Dendritic cell treated with granulocyte-macrophage colony-stimulating factor and Interleukin-4, amounts not matched to agents 40 ng/mL and 50 ng/mL, for 4 days (primary cell): ENCODE results near the gene LIMS1.
"Not testable (repeated sequence)": the region's sequence is repeated elsewhere in the genome, so short reads cannot be mapped to it uniquely, and the experiment has no call there.

Source experiments
- H3K27ac Mint-ChIP-seq: one replicate; pipeline ENCODE4 v1.8.0; 2022; ENCODE audit warnings: mild to moderate bottlenecking, mixed read lengths
- H3K27me3 Mint-ChIP-seq: one replicate; pipeline ENCODE4 v1.8.0; 2022; ENCODE audit warnings: mild to moderate bottlenecking, mixed read lengths
- H3K36me3 Mint-ChIP-seq: one replicate; pipeline ENCODE4 v1.8.0; 2022; ENCODE audit warnings: low read depth, mixed read lengths
- H3K4me1 Mint-ChIP-seq: one replicate; pipeline ENCODE4 v1.8.0; 2022; ENCODE audit warnings: low read depth, mixed read lengths
- H3K4me3 Mint-ChIP-seq: one replicate; pipeline ENCODE4 v1.8.0; 2022; ENCODE audit warnings: mild to moderate bottlenecking, moderate library complexity, mixed read lengths
- H3K9me3 Mint-ChIP-seq: one replicate; pipeline ENCODE4 v1.8.0; 2022; ENCODE audit warnings: mixed read lengths
- intact Hi-C: fragments of 100-400 bp; cut with micrococcal nuclease; formaldehyde crosslinking; loops from one replicate; pipeline ENCODE4 v1.15.0; 2022

The LIMS1 gene

DNA sequence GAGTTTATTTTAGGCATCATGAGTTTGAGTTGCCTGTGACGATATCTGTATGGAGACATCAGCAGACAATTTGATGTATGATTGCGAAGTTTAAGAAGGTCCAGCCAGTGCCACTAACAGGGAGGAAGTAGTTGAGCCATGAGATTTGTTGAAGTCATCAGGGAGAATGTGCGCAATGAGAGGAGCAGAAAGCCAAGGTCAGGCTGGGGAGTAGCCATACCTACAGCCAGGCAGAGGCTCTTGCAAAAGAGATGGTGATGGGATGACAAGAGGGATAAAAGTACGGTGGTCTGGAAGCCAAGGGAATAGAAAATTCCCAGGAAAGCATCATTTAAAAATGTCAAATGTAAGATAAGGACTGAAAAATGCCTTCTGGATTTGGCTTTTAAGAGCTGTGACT is 51.2 kb downstream of the LIMS1 start:
- peaks cover 50% of the 10 kb centered on the region for H3K4me1 Mint-ChIP-seq
- peak overlapping the region; percentile 100 for H3K27ac Mint-ChIP-seq
- H3K4me3 Mint-ChIP-seq: no peak overlapping the region
- intact Hi-C loops: loop anchor here (2.0 to 10.0 kb wide), 2 partner anchors 51 to 651 kb away; partner anchors contain the start of gene LIMS1
- H3K9me3 Mint-ChIP-seq: no peaks in the 10 kb centered on the region
- H3K36me3 Mint-ChIP-seq: peaks cover 22% of the 10 kb centered on the region
- no peaks in the 10 kb centered on the region for H3K27me3 Mint-ChIP-seq

DNA sequence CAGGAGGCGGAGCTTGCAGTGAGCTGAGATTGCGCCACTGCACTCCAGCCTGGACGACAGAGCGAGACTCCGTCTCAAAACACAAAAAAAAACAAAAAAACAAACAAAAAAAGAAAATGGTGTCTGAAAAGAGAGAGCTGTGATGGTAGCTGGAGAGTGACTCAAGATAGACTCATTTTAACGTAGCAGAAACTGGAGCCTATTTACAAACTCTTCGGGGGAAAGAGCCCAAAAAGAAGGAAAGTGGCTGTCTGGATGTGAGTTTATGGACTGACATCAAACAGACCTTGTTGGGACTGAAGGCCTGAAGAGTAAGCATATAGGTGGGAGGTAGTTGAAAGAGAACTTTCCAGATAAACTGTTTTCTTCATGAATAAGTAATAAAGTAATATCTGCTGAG is 51.8 kb downstream of the LIMS1 start:
- Mint-ChIP-seq H3K4me1 (peaks cover 50% of the 10 kb centered on the region), H3K9me3 (no peaks in the 10 kb centered on the region), H3K27ac (peak overlapping the region; percentile 100), H3K36me3 (peaks cover 29% of the 10 kb centered on the region), H3K4me3 (no peak overlapping the region), H3K27me3 (no peaks in the 10 kb centered on the region)
- intact Hi-C loops: loop anchor here (10.0 kb wide), 1 partner anchor 651 kb away; no protein-coding TSS in a partner anchor

DNA sequence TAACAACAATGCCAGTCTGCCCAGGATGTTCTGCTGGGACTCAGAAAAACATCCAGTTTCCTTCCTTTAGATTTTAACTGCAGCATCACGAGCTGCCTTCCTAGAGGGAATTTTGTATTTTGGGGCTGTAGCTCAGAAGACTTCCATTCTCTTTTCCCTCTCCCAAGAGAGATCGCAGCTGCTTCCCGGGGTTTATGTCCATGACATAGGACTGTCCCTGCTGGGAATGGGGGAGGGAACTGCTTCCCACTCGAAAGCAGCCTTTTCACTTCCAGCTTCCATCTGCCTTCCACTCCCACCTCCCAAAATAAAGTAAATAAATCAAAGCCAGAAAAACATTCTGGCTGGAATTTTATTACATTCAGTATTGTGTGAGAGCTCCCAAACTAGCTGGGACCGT is 52.4 kb downstream of the LIMS1 start:
- H3K27ac Mint-ChIP-seq: peak overlapping the region; percentile 100
- H3K4me1 Mint-ChIP-seq: peaks cover 52% of the 10 kb centered on the region
- intact Hi-C loops: loop anchor here (10.0 kb wide), 1 partner anchor 652 kb away; no protein-coding TSS in a partner anchor
- H3K4me3 Mint-ChIP-seq: no peak overlapping the region
- no peaks in the 10 kb centered on the region for H3K9me3 Mint-ChIP-seq
- no peaks in the 10 kb centered on the region for H3K27me3 Mint-ChIP-seq
- H3K36me3 Mint-ChIP-seq: peaks cover 30% of the 10 kb centered on the region

GRCh38 chr2:108587621-108588020 is 53.4 kb downstream of the LIMS1 start:
- Mint-ChIP-seq H3K27me3 (no peaks in the 10 kb centered on the region), H3K27ac (peak overlapping the region; percentile 100), H3K36me3 (peaks cover 37% of the 10 kb centered on the region), H3K4me3 (peak overlapping the region; percentile 99), H3K9me3 (no peaks in the 10 kb centered on the region), H3K4me1 (peaks cover 57% of the 10 kb centered on the region)
- intact Hi-C loops: loop anchor here (10.0 kb wide), 1 partner anchor 653 kb away; no protein-coding TSS in a partner anchor

DNA sequence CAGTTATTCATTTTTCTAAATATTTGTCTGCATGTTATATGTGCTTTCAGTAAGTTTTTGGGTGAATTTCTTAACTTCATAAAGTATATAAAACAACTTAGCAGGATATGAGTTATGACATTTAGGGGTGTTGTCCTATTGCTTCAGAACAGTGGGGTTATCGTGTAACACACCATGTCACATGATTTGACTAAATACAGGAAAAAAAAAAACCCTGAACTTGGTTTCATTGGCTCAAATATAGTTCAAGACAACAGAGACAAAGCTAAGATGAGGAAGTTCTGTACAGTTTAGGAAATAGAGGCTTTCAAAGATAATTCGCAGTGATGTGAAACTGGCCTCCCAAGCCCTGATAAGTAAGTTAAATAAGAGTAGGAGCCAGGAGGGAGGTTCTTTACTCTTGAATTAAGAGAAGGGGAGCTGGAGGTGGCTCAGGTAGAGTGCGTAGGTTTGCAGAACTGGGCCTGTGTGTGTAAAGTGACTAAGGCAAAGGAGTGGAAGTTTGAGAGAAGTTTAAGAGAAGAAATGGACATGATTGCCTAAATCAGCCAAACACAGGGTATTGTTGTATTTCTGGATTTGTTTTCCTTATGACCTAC is 53.9 kb downstream of the LIMS1 start:
- Mint-ChIP-seq H3K27ac (peak overlapping the region; percentile 100), H3K4me1 (peaks cover 61% of the 10 kb centered on the region), H3K9me3 (no peaks in the 10 kb centered on the region), H3K27me3 (no peaks in the 10 kb centered on the region), H3K4me3 (peak overlapping the region; percentile 99), H3K36me3 (peaks cover 42% of the 10 kb centered on the region)
- intact Hi-C loops: loop anchor here (10.0 kb wide), 1 partner anchor 653 kb away; no protein-coding TSS in a partner anchor

- H3K4me1 Mint-ChIP-seq: peaks cover 68% of the 10 kb centered on the region
- H3K27me3 Mint-ChIP-seq: no peaks in the 10 kb centered on the region
- H3K36me3 Mint-ChIP-seq: peaks cover 51% of the 10 kb centered on the region
- no peaks in the 10 kb centered on the region for H3K9me3 Mint-ChIP-seq
- intact Hi-C loops: loop anchor here (10.0 kb wide), 1 partner anchor 655 kb away; no protein-coding TSS in a partner anchor
- peak overlapping the region; percentile 100 for H3K27ac Mint-ChIP-seq
- H3K4me3 Mint-ChIP-seq: peak overlapping the region; percentile 99
Observed at GRCh38 chr2:108589372-108589771, 55.1 kb downstream of the LIMS1 start.

GRCh38 chr2:108589781-108590180 is 55.5 kb downstream of the LIMS1 start:
- Mint-ChIP-seq H3K36me3 (peaks cover 55% of the 10 kb centered on the region), H3K27me3 (no peaks in the 10 kb centered on the region), H3K4me3 (peak overlapping the region; percentile 99), H3K4me1 (peaks cover 68% of the 10 kb centered on the region), H3K27ac (peak overlapping the region; percentile 100), H3K9me3 (no peaks in the 10 kb centered on the region)
- intact Hi-C loops: loop anchor here (5.0 to 10.0 kb wide), 2 partner anchors 48 to 655 kb away; no protein-coding TSS in a partner anchor

GRCh38 chr2:108591163-108591562 is 56.9 kb downstream of the LIMS1 start:
- peak overlapping the region; percentile 99 for H3K4me3 Mint-ChIP-seq
- peaks cover 69% of the 10 kb centered on the region for H3K4me1 Mint-ChIP-seq
- no peaks in the 10 kb centered on the region for H3K9me3 Mint-ChIP-seq
- intact Hi-C loops: loop anchor here (5.0 kb wide), 1 partner anchor 46 kb away; no protein-coding TSS in a partner anchor
- H3K27me3 Mint-ChIP-seq: no peaks in the 10 kb centered on the region
- H3K36me3 Mint-ChIP-seq: peaks cover 68% of the 10 kb centered on the region
- H3K27ac Mint-ChIP-seq: peak overlapping the region; percentile 100

- intact Hi-C loops: loop anchor here (5.0 kb wide), 1 partner anchor 44 kb away; no protein-coding TSS in a partner anchor
- Mint-ChIP-seq H3K4me3 (peak overlapping the region; percentile 82), H3K4me1 (peaks cover 62% of the 10 kb centered on the region), H3K27me3 (no peaks in the 10 kb centered on the region), H3K9me3 (no peaks in the 10 kb centered on the region), H3K36me3 (peaks cover 73% of the 10 kb centered on the region), H3K27ac (peak overlapping the region; percentile 100)
Observed at GRCh38 chr2:108593547-108594098, 59.4 kb downstream of the LIMS1 start.

- Mint-ChIP-seq H3K27me3 (no peaks in the 10 kb centered on the region), H3K4me3 (peak overlapping the region; percentile 60), H3K4me1 (peaks cover 68% of the 10 kb centered on the region), H3K36me3 (peaks cover 77% of the 10 kb centered on the region), H3K27ac (peak overlapping the region; percentile 100), H3K9me3 (no peaks in the 10 kb centered on the region)
- intact Hi-C loops: loop anchor here (5.0 kb wide), 1 partner anchor 43 kb away; no protein-coding TSS in a partner anchor
Observed at GRCh38 chr2:108594132-108594981, 60.1 kb downstream of the LIMS1 start.

DNA sequence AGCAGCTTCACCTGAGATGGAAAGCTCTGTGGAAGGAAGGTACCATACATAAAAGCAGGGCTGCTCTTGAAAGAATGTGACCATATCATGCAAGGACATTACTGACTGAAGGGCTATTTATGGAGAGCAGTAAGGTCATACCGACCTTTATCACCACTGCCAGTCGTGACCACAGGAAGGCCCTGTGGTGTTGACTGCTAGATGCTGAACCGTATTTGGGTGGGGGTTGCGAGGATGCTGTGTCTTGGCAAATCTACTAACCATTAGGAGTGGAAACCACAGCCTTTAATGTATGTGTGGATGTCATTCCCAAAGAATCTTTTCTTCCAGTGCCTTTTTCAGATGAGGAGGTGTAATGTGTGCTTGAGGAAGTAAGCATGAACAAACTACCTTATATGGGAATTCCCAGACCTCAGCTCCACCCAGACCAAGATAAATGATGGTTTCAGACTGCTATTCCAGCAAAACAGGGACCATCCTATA is 60.8 kb downstream of the LIMS1 start:
- Mint-ChIP-seq H3K4me1 (peaks cover 71% of the 10 kb centered on the region), H3K27me3 (no peaks in the 10 kb centered on the region), H3K27ac (peak overlapping the region; percentile 100), H3K9me3 (no peaks in the 10 kb centered on the region), H3K4me3 (peak overlapping the region; percentile 40), H3K36me3 (peaks cover 73% of the 10 kb centered on the region)
- intact Hi-C loops: loop anchor here (5.0 kb wide), 1 partner anchor 42 kb away; no protein-coding TSS in a partner anchor

- intact Hi-C loops, H3K9me3 Mint-ChIP-seq, H3K27me3 Mint-ChIP-seq: not testable (repeated sequence)
- peak overlapping the region; percentile 100 for H3K27ac Mint-ChIP-seq
- peak overlapping the region; percentile 46 for H3K4me3 Mint-ChIP-seq
- H3K36me3 Mint-ChIP-seq: peaks cover 70% of the 10 kb centered on the region
- peaks cover 71% of the 10 kb centered on the region for H3K4me1 Mint-ChIP-seq
Observed at GRCh38 chr2:108595771-108596170, 61.5 kb downstream of the LIMS1 start.

DNA sequence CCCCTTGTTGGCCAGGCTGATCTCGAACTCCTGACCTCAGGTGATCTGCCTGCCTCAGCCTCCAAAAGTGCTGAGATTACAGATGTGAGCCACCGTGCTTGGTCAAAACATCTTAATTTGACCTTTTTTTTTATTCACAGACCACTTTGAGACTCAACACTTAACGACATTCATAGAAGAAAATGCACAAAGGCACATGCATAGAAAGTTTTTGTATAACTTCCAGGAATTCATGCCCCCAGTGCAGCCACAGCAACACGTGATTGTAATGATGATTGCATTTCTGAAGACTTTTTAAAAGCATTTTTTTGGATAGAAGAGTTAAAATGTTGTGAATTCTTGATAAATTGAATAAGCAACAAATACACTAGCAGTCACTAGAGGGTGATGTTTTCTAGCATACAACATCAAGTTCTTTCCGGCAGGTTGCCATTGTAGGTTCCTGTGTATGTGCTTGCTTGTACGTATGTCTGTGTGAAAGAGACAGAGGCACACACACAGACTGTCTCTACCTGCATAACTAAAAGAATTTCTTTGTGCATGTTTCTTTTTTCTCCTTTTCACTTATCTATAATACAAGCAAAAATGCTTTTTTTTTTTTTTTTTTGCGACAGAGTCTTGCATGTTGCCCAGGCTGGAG is 63.0 kb downstream of the LIMS1 start:
- Mint-ChIP-seq H3K27ac (peak overlapping the region; percentile 100), H3K36me3 (peaks cover 74% of the 10 kb centered on the region), H3K4me1 (peaks cover 75% of the 10 kb centered on the region), H3K4me3 (peak overlapping the region; percentile 39)
- intact Hi-C loops, H3K27me3 Mint-ChIP-seq, H3K9me3 Mint-ChIP-seq: not testable (repeated sequence)
